Sigmoid colon (tissue), 4 donors: Measurements from ENCODE around the gene LRRC8B.

Source experiments
- EP300 ChIP-seq, 4 donors: sonication (generic); formaldehyde crosslinking; IDR thresholded peaks; one replicate each; pipeline ENCODE4 v1.6.1; 2017; ENCODE audit warnings: antibody characterized with exemption in 4 of 4
- POLR2A ChIP-seq, 2 donors: fragments of 450-650 bp; IDR thresholded peaks; one replicate each; pipeline ENCODE4 v1.6.1; 2016; ENCODE audit warnings: antibody characterized with exemption in 2 of 2, mild to moderate bottlenecking in 2 of 2, moderate library complexity in 2 of 2
- TF ChIP-seq, protein P1 (sequence below), 4 experiments: fragments of 450-650 bp in 3 of 4; fragments of 200-600 bp in 1 of 4; IDR thresholded peaks; one replicate each; pipeline ENCODE4 v1.5.1; 2016 to 2019; ENCODE audit warnings: antibody characterized with exemption in 4 of 4, mild to moderate bottlenecking in 3 of 4, moderate library complexity in 2 of 4

DNA sequence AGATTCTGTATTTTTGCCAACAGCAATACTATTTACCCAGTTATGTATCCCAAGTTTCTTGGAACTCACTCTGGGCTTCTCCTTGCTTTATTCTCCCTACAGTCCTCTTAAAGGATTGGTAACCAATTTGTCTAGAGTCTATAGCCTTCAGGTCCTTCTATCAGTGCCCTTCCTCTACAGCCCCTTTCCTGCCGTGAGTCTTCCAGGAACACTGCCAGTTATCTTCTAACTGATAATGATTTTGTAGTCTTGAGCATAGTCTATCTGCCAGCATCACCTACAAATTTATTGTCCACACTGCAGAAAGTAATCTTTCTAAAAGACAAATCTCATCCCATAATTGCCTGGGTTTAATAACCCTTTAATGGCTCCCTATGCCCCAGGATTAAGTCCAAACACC, 8.2 kb downstream of the LRRC8B start:
- TF ChIP-seq, protein P1, sequence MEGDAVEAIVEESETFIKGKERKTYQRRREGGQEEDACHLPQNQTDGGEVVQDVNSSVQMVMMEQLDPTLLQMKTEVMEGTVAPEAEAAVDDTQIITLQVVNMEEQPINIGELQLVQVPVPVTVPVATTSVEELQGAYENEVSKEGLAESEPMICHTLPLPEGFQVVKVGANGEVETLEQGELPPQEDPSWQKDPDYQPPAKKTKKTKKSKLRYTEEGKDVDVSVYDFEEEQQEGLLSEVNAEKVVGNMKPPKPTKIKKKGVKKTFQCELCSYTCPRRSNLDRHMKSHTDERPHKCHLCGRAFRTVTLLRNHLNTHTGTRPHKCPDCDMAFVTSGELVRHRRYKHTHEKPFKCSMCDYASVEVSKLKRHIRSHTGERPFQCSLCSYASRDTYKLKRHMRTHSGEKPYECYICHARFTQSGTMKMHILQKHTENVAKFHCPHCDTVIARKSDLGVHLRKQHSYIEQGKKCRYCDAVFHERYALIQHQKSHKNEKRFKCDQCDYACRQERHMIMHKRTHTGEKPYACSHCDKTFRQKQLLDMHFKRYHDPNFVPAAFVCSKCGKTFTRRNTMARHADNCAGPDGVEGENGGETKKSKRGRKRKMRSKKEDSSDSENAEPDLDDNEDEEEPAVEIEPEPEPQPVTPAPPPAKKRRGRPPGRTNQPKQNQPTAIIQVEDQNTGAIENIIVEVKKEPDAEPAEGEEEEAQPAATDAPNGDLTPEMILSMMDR (IDR thresholded peaks at IDR 0.05): no peak
- no peak for TF ChIP-seq POLR2A (IDR thresholded peaks at IDR 0.05)
- no peak for TF ChIP-seq EP300 (IDR thresholded peaks at IDR 0.05)
